SU-DHL-6 (cell line): Measurements from ENCODE around the gene APOB.

Experiments
- H2AFZ ChIP-seq: fragments of 200-600 bp; sonication (generic); 2 replicates; pipeline ENCODE4 v1.6.1; 2014; ENCODE audit warnings: low read depth, mild to moderate bottlenecking, moderate library complexity, mixed read lengths, antibody characterized with exemption, low read length; ENCODE audit not compliant: severe bottlenecking
- H3F3A ChIP-seq: fragments of 200-600 bp; shearing (Covaris generic); 2 replicates; pipeline ENCODE4 v1.6.0; 2016; ENCODE audit warnings: antibody characterized with exemption, mild to moderate bottlenecking; ENCODE audit not compliant: insufficient read depth
- H3K27ac ChIP-seq: fragments of 200-600 bp; sonication (generic); 2 replicates; pipeline ENCODE4 v1.5.1; 2016; ENCODE audit warnings: low read depth, mild to moderate bottlenecking, low read length, moderate library complexity, mixed read lengths
- H3K27me3 ChIP-seq: fragments of 200-600 bp; sonication (generic), shearing (Covaris generic); 2 replicates; pipeline ENCODE4 v1.6.0; 2014; ENCODE audit warnings: mild to moderate bottlenecking, low read length
- H3K36me3 ChIP-seq: fragments of 200-600 bp; sonication (generic); 2 replicates; pipeline ENCODE4 v1.6.1; 2014; ENCODE audit warnings: mild to moderate bottlenecking, low read length, mixed read lengths
- H3K4me2 ChIP-seq: fragments of 300-600, 200-600 bp; shearing (Covaris generic), sonication (generic); 2 replicates; pipeline ENCODE4 v1.6.0; 2014; ENCODE audit warnings: low read length, low read depth, mild to moderate bottlenecking; ENCODE audit not compliant: poor library complexity, severe bottlenecking
- H3K4me3 ChIP-seq: fragments of 200-600 bp; sonication (generic); 2 replicates; pipeline ENCODE4 v1.5.1; 2014; ENCODE audit warnings: antibody characterized with exemption, low read length, mild to moderate bottlenecking, mixed read lengths; ENCODE audit not compliant: insufficient read depth, poor library complexity, severe bottlenecking
- H3K79me2 ChIP-seq: fragments of 200-600 bp; sonication (generic); 2 replicates; pipeline ENCODE4 v1.6.1; 2014; ENCODE audit warnings: mild to moderate bottlenecking, low read length, moderate library complexity; ENCODE audit not compliant: insufficient read depth
- H3K9ac ChIP-seq: fragments of 200-600 bp; sonication (generic); 2 replicates; pipeline ENCODE4 v1.7.0; 2014; ENCODE audit warnings: mild to moderate bottlenecking, low read length
- H3K9me2 ChIP-seq: fragments of 200-600 bp; sonication (generic); replicated peaks from 2 replicates; pipeline ENCODE4 v1.6.1; 2014; ENCODE audit warnings: low read length; ENCODE audit not compliant: insufficient read depth
- H3K9me3 ChIP-seq: fragments of 200-600 bp; sonication (generic); 2 replicates; pipeline ENCODE4 v1.6.1; 2014; ENCODE audit warnings: low read length, mixed read lengths; ENCODE audit not compliant: insufficient read depth
- H4K20me1 ChIP-seq: fragments of 200-600 bp; sonication (generic); 2 replicates; pipeline ENCODE4 v1.6.1; 2014; ENCODE audit warnings: low read depth, mild to moderate bottlenecking, antibody characterized with exemption, low read length, moderate library complexity, mixed read lengths
- CTCF ChIP-seq: fragments of 200-600 bp; sonication (generic); IDR thresholded peaks from one replicate; pipeline ENCODE4 v1.5.1; 2017; ENCODE audit warnings: antibody characterized with exemption, mild to moderate bottlenecking, low read length, moderate library complexity; ENCODE audit not compliant: insufficient read depth, poor library complexity, severe bottlenecking
- EZH2phosphoT487 ChIP-seq: fragments of 200-600 bp; sonication (generic), shearing (Covaris generic); conservative IDR thresholded peaks from 2 replicates; pipeline ENCODE4 v1.6.1; 2018; ENCODE audit warnings: mild to moderate bottlenecking, antibody characterized with exemption, low read length, moderate library complexity, mixed read lengths

The APOB gene

GRCh38 chr2:21020031-21020667 is 23.7 kb downstream of the APOB start:
- Histone ChIP-seq H4K20me1 (no peaks in the 10 kb centered on the region), H3K9me3 (no peaks in the 10 kb centered on the region), H3K9me2 (no peaks in the 10 kb centered on the region)

DNA sequence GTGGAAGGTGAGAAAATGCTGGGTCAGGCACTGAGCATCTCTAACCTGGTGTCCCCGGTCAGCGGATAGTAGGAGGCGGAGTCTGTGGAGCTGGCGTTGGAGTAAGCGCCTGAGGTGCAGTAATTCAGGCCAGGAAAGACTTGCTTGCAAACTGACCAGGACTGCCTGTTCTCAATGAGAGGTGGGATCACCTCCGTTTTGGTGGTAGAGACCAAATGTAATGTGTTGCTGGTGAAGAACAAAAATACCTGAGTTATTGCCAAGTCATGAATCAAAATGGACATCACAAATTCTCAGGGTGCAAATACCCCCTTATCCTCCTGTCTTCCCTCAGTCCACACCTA is 24.2 kb downstream of the APOB start:
- Histone ChIP-seq H3K9ac (no peak overlapping the region), H3K4me2 (no peak overlapping the region), H3K27me3 (no peaks in the 10 kb centered on the region), H3K9me3 (no peaks in the 10 kb centered on the region), H3K4me3 (no peak overlapping the region), H3K27ac (no peak overlapping the region), H4K20me1 (no peaks in the 10 kb centered on the region), H3K9me2 (no peaks in the 10 kb centered on the region), H3F3A (no peaks in the 10 kb centered on the region), H2AFZ (no peak overlapping the region), H3K79me2 (no peaks in the 10 kb centered on the region), H3K36me3 (no peaks in the 10 kb centered on the region)
- TF ChIP-seq CTCF (no peak), EZH2phosphoT487 (no peak)

More at GRCh38 chr2:21020031-21020667, 23.7 kb downstream of the APOB start:
- H3K36me3 ChIP-seq, result no peaks in the 10 kb centered on the region
- no peak overlapping the region for H3K4me3 ChIP-seq
- H3K27me3 ChIP-seq, result no peaks in the 10 kb centered on the region
- H3K27ac ChIP-seq, result no peak overlapping the region
- no peaks in the 10 kb centered on the region for H3K79me2 ChIP-seq
- no peak overlapping the region for H2AFZ ChIP-seq
- TF ChIP-seq EZH2phosphoT487 (no peak), CTCF (no peak)
- no peak overlapping the region for H3K9ac ChIP-seq
- H3F3A ChIP-seq, result no peaks in the 10 kb centered on the region
- H3K4me2 ChIP-seq, result no peak overlapping the region

GRCh38 chr2:21019000-21019677 is 24.7 kb downstream of the APOB start:
- no peaks in the 10 kb centered on the region for H3K9me2 ChIP-seq
- TF ChIP-seq EZH2phosphoT487 (no peak), CTCF (no peak)
- no peak overlapping the region for H3K27ac ChIP-seq
- H3K79me2 ChIP-seq, result no peaks in the 10 kb centered on the region
- no peak overlapping the region for H3K9ac ChIP-seq
- H3K9me3 ChIP-seq, result no peaks in the 10 kb centered on the region
- no peaks in the 10 kb centered on the region for H3K27me3 ChIP-seq
- no peaks in the 10 kb centered on the region for H3K36me3 ChIP-seq
- H4K20me1 ChIP-seq, result no peaks in the 10 kb centered on the region
- H3K4me3 ChIP-seq, result no peak overlapping the region
- H2AFZ ChIP-seq, result no peak overlapping the region
- no peak overlapping the region for H3K4me2 ChIP-seq
- no peaks in the 10 kb centered on the region for H3F3A ChIP-seq
